GM12874 (cell line): Measurements from ENCODE around the gene IL1A.

ENCODE experiments used
- TF ChIP-seq, protein P1 (sequence below): IDR thresholded peaks from 2 replicates; pipeline ENCODE4 v1.5.1; 2011; ENCODE audit warnings: low read depth, mild to moderate bottlenecking, control low read depth, low read length, moderate library complexity; ENCODE audit not compliant: insufficient read depth

IL1A gene

DNA sequence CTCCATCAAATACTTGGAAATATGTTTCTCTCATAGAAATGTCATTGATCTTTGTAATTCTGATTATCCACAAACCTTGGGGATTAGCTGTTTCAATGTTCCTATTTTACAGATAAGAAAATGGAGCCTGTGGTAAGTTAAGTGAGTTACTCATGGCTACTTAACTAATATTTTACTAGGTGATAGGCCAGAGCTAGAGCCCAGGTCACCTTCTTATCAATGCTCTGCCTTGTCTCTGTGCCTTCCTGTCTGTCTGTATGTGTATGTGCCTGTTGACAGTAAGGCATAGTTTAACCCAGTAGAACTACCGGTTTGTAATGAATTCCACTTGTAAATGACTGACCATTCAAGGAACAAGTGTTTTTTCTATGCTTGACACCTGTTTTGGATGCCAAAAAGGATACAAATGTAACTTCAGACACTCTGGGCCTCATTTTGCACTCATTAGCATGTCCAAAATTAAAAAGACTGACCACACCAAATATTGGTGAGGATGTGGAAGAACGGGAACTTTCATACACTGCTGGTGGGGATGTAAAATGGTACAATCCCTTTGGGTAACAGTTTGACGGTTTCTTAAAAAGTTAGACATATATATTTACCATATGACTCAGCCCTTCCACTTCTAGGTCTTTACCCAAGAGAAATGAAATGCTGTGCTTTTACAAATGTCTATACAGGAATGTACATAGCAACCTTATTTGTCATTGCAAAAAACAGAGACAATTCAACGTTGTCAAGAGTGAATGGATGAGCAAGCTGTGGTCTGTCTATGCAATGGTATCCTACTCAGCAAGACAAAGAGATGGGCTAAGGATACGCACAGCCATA, 19.6 kb upstream of the IL1A start:
- TF ChIP-seq, protein P1, sequence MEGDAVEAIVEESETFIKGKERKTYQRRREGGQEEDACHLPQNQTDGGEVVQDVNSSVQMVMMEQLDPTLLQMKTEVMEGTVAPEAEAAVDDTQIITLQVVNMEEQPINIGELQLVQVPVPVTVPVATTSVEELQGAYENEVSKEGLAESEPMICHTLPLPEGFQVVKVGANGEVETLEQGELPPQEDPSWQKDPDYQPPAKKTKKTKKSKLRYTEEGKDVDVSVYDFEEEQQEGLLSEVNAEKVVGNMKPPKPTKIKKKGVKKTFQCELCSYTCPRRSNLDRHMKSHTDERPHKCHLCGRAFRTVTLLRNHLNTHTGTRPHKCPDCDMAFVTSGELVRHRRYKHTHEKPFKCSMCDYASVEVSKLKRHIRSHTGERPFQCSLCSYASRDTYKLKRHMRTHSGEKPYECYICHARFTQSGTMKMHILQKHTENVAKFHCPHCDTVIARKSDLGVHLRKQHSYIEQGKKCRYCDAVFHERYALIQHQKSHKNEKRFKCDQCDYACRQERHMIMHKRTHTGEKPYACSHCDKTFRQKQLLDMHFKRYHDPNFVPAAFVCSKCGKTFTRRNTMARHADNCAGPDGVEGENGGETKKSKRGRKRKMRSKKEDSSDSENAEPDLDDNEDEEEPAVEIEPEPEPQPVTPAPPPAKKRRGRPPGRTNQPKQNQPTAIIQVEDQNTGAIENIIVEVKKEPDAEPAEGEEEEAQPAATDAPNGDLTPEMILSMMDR: no peak

DNA sequence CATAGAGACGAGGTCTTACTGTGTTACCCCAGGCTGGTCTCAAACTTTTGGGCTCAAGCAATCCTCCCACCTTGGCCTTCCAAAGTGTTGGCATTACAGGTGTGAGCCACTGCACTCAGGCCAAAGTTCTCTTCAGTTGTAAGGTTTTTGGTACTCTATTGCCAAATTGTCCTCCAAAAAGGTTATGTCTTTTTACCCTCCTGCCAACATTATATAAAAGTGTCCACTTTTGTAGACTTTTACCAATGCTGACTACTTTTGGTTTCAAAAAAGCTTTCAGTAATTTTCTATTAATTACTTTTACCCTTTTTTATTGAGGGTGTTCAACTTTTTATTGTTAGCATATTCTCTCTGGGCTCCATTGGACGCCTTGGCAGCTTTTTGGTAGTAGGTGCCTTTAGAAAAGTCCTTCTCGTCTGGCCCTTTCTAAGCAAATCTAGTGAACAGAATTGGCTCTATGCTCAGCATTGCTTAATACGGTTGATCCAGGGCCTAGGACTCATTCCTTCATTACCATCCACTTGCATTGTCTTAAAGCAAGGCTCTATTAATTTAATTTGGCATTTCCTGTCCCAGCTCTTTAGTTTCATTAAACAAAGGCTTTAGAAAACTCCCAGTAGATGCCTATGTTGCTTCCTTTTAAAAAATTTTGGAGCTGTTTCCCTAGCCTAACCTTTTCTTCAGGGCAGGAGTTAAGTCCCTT, 16.7 kb upstream of the IL1A start:
- TF ChIP-seq, protein P1: no peak

DNA sequence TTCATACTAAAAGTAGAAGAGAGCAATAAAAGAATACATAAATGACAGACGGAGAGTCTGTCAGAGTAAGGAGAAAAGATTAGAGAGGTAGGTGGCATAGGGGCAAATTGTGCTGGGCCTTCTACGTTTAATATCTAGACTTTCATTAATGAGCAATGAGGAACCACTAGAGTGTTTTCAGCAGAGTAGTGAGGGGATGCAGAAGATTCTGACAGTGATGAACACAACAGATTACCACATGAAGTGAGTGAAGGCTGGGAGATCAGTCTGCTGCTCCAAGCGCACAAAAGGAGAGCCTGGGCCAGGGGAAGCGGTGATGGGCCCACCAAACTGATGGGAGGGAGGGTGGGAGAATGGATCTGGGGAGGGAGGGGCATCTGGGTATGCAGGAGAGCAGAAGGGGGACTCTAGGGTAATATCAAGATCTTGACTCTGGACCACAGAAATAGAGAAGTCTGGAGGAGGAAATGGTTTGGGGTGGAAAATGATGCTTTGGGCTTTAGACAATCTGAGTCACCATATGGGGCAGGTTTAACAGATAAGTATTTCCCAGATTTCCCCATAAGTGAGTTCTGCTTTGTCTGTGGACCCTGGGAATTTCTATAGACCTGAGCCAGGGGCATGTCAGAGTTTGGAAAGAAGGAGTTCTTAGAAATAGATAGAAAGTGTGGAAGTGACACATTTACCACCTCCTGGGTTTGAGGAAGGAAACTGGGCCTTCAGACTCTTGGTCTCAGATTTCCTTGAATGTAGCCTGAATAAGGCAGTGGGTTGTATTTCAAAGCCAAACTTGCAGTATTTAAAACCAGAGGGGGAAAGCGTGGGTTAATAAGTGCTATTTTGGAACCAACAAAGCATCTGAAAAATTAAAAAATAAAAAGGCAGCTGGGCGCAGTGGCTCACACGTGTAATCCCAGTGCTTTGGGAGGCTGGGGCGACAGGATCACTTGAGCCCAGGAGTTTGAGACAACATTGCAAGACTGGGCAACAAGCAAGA, 15.0 kb upstream of the IL1A start:
- TF ChIP-seq, protein P1: no peak

DNA sequence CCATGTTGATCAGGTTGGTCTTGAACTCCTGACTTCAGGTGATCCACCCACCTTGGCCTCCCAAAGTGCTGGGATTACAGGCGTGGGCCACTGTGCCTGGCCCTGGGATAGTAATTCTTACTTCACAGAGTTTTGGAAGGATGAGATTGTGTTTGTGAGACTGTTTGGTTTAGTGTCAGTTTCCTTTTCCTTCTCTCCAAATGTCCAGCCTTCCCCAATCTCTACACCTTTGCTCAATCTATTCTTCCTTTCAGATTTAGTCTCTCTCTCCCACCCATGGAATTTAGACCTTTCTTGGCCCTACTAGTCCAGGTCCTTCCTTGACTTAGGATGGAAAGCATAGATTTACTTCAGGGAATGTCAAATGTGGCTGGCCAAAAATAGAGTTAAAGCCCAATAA, 12.2 kb upstream of the IL1A start:
- TF ChIP-seq, protein P1: no peak

DNA sequence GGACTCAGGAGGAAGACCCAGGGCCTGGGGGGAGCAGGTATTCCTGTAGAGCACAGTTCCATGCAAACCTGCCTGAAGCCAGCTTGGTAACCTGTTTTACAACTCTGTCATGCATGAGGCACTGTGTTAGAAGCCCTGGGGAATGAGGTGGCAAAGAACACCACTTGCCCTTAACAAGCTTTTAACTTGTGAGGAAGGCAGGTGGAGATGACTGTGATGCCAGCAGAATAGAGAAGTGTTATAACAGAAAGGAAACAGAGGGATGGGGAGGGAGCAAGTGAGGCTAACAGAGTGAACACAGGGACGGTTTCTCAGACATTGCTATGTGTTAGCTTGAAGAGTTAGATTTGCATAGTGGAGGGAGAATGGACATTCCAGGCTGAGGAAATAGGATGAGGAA, 11.5 kb upstream of the IL1A start:
- TF ChIP-seq, protein P1: no peak

DNA sequence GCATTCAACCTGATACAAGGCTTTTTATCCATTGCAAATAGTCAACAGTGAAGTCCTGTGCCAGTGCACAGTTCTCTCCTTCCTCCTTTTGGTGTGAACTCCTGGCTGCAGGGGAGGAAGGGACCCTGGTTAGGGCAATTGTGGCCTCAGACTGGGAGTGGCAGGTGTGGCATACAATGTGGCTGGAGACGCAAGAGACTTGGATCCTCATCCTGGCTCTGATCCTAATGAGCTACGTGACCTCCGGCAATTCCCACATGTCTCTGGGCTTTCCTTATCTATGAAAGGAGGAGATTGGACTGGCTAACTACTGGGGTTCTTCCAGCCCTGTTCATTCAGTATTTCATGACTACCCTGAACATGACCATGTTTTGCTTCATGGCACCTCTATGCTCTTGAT, 10.5 kb upstream of the IL1A start:
- TF ChIP-seq, protein P1: no peak
